Epidermal melanocyte (primary cell): ENCODE results near the gene WBP1.
"Not testable (repeated sequence)": the region's sequence is repeated elsewhere in the genome, so short reads cannot be mapped to it uniquely, and the experiment has no call there.

Experiments used
- DNase-seq: peaks from one replicate; pipeline ENCODE4 v3.0.0; 2011; ENCODE audit warnings: low spot score; ENCODE audit not compliant: insufficient read length

The WBP1 gene

DNA sequence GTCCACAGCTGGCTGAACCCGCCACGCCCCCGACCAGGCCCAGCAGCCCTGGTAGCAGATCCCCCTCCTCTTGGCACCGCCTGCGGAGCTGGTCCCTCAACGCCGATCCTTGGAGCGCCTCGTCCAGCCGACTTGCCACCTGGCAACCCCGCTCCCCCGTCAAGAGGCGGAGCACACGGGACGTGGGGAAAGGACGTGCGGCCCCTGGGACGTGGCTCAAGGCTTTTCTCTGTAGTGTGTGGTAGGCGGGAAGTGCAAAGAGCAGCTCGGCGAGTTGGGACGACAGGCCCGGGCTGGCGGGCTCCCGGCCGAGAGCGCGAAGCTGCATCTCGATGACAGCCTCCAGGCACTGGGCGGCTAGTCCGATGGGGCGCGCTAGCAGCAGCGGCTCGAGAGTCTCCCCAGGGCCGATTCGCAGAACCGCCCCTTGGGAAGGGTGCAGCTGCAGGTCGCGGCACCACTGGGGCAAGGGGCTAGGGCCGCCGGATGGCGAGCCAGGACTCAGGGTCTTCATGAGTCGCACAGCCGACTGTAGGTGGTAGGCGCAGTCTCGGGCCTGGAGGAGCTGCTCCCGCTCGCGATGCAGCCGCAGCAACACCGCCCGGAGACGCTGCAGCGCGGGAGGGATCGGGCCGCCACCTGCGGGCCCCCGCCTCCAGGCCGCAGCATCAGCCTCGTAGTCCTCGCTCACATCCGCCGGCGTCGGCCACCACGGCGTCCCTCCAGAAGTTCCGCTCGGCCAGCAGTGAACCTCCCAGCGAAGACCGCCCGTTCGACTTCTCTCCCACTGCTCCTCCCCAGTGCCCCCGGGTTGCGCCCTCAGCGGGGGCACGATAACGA is 23.9 kb downstream of the WBP1 start:
- no peak for DNase-seq

DNA sequence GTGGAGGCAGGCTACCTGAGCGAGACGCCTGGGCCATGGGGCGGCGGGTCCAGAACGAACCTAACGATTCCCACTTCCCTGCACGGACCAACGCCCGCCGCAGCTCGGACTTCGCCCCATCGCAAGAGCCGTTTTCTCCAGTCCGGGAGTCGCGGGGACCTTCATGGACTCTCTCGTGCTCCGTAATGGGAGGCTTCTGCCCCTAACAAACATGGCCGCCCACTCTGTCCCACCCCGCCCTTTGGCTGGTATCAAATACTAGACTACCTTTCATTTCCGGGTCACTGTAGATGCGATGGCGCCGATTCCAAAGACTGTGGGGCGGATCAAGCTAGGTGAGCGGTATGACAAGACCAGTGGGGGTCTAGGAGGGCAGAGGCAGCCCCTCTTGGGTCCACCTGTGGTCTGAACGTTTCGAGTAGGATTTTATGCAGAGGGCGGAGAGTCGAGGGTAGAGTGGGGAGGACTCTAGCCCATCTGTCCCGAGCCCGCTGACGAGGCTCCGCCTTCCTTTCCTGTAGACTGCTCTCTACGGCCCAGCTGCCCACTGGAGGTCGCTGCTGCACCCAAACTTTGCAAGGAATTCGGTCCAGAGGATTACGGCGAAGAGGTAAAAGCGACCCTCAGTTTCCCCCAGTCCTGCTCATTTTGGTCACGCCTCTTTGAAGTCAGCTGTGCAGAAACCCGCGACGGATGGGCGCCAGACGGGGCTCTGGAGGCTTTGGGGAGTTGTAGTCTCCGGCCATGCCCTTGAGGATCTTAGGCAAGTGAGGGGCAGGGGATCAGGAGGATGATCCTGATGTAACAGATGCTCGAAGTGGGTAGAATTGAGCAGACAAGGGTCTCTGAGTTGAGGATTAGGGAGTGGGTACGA is 24.8 kb downstream of the WBP1 start, which contains the start of the genes CCDC142 and TTC31:
Gene CCDC142, minus strand, starts transcription at position 198 of the 874 bp plus-strand sequence. Its CDS starts 161 bp downstream, at position 37.
Gene TTC31, plus strand, starts transcription at position 281 of the 874 bp plus-strand sequence. Its CDS starts 15 bp downstream, at position 296.
- DNase-seq = peak; percentile 95

DNA sequence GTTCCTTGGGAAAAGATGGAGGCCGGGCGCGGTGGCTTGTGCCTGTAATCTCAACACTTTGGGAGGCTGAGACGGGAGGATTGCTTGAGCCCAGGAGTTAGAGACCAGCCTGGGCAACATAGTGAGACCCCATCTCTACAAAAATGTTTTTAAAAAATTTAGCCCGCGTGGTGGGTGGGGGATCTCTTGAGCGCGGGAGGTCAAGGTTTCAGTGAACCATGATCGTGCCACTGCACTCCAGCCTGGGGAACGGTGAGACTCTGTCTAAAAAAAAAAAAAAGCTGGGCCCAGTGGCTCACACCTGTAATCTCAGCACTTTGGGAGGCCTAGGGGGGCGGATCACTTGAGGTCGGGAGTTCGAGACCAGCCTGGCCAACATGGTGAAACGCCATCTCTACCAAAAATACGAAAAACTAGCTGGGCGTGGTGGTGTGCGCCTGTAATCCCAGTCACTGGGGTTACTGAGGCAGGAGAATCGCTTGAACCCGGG is 25.5 kb downstream of the WBP1 start:
- not testable (repeated sequence) for DNase-seq

DNA sequence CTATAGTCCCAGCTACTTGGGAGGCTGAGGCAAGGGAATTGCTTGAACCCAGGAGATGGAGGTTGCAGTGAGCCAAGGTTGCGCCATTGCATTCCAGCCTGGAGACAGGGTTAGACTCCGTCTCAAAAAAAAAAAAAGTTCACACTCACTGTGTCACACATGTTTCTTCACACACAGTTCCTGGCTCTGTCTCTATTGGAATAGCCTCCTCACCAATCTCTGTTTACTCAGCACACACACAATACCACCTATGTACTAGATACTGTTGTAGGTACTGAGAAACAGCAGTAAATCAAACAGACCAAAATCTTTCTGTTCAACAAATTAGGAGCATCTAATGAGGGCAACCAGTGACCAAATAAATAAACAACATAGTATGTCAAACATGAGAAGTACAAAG is 27.9 kb downstream of the WBP1 start:
- no peak for DNase-seq

DNA sequence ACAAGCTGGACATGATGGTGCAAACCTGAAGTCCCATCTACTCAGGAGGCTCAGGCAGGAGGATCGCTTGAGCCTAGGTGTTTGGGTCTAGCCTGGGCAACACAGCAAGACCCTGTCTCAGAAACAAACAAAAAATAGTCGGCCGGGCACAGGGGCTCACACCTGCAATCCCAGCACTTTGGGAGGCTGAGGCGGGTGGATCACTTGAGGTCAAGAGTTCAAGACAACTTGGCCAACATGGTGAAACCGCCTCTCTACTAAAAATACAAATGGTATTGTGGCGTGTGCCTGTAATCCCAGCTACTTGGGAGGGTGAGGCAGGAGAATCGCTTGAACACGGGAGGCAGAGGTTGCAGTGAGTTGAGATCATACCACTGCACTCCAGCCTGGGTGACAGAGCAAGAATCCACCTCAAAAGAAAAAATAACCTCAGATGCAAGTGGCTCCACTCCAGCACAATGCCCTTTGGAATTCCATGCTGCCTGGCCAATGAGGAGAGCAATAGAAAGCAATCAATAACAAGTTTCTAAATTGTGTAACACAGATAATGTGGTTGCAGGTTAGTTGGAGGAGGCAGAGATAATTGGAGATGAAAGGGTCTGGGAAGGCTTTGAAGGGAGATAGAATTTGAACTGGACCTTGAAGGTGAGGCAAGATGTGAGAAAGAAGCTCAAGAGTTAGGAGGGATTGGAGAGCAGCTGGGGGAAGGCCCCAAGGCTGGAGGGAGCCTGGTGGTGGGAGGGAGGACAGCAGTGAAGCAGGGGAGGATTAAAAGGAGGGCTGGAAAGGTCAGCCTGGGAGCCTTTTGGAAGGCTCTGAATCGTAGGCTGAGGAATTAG is 30.6 kb downstream of the WBP1 start:
- no peak for DNase-seq

DNA sequence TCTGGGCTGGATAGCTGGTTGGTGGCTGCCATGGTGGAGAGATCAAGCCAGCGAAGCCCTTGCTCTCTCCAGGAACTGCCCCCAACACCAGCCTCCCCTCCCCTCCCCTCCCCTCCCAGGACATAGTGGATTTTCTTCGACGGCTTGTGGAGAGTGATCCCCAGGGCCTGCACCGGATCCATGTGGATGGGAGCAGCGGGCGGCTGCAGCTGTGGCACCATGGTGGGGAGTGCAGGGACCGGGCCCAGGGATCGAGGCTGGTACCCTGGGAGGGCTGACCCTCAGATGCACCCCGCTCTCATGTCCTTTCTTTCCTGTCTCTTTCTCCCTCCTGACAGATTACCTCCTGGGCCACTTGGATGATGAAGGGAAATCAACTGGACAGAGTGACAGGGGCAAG is 31.7 kb downstream of the WBP1 start:
- no peak for DNase-seq

DNA sequence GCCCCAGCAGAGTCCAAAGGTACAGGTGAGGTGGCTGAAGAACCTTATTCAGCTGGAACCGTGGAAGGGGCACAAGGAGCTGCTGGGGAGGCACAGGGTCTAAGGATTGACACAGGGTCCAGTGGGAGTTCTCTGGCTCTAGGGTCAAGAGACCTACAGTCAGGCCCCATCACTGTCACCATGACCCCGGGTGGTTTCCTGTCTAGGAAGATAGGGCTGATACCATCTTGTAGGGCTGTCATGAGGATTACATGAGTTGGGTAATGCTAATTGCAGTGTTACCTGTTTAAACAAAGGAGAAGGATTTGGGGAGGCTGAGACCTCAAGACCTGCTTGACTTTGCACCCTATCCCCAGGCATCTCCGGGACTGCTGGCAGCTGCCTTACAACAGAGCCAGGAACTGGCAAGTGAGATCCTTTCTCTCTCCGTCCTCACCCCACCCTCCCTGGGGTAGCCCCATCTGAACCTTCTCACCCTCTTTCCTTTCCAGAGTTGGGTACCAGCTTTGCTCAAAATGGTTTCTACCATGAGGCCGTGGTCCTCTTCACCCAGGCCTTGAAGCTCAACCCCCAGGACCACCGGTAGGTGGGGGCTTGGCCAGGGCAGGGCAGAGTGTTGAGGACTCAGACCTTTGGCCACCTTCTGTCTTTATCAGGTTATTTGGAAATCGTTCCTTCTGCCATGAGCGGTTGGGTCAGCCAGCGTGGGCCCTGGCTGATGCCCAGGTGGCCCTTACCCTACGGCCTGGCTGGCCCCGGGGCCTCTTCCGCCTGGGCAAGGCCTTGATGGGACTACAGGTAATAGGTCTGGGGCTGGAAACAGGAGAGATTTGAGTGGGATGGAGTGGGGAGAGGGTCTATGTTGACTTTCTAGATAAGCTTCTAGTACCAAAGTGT is 33.7 kb downstream of the WBP1 start:
- DNase-seq = no peak

DNA sequence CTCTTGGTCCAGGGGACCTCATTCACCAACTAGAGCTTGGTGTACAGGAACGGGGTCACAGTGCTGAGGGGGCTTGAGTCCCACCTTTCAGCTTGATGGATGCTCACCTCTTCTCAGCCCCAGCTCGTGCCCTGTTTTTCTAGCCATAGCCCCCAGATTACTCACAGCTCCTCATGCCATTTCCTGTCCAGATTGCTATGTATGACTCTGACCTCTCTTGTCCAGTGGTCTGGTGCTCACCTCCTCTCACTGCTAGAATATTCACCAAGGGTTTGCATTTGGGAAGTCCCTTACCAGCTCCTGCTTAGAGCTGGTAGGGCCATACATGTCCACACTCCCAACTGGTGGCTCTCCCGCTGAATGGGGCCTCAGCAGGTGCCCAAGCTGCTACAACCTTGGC is 35.3 kb downstream of the WBP1 start:
- no peak for DNase-seq

DNA sequence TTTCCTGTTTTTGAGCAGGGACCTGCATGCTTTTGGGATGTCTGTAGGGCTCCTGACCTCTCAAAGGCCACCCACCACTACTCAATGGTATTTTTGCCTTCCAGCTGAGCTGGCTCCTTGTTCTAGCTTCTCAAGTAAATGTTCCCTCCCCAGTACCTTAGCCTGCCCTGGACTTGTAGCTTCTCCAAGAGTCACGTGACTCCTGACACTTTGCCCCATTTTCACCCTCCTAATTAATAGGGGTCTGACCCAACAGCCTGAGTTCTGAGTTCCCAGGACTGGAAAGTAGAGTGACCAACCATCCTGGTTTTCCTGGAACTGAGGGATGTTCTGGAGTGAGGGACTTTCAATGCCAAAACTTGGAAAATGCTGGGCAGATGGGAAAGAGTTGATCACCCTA is 37.2 kb downstream of the WBP1 start:
- no peak for DNase-seq

DNA sequence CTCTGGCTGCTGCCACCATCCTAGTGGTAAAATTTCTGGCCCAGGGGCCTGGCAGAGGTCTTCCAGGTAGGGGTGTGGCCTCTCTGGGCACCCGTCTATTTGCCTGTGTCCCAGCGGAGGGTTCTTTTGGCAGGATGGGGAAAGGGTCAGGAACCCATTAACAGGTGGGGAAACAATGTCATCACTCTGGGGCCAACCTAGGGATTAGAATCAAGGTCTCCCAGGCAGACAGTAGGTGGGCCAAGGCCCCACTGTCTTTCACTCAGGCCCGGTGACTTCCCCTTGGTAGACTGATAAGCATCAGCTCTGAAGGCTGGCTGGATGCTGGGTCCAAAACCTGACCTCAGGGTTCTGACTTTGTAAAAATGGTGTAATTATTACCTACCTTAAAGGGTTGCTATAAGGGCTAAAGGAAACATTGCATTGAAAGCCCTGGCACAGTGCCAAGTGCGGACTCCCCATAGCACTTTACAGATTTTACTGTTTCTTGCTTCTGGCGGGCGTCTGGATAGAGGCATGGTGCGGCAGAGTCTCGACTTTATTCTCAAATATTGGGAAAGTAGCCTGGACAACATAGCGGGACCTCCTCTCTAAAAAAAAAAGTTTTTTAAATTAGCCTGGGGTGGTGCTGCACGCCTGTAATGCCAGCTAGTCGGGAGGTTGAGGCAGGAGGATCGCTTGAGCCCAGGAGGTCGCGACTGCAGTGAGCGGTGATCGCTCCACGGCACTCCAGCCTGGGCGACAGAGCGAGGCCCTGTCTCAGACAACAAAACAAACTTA is 38.9 kb downstream of the WBP1 start:
- DNase-seq = no peak

DNA sequence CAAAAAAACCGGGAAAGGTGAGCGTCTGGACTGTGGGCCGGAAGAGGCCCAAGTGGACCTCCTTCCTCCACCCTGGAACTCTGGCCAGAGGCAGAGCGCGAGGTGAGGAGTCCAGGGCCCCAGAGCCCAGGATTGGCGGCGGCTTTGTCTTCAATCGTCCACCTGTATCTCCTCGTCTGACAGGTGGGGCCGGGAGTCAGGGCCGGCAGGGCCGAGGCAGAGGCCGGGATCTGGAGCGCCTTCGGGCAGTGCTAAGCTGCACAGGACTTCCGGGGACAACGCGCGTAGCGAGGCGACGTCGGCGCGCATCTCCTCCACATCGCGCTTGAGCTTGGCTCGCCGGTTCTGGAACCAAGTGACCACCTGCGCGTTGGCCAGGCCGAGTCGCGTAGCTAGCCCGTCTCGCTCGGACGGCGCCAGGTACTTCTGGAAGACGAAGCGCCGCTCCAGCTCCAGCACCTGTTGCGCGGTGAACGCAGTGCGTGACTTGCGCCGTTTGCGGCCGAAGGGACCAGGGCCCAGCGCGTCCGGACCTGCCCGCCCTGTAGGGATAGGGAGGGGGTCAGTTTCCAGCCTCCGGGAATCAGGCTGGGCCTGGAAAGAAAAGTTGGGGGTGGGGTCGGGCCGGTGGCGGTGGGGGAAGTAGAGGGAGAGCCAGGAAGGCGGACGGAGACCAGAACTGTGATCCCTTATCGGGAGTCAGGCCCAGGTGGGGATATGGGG is 39.7 kb downstream of the WBP1 start:
- no peak for DNase-seq

DNA sequence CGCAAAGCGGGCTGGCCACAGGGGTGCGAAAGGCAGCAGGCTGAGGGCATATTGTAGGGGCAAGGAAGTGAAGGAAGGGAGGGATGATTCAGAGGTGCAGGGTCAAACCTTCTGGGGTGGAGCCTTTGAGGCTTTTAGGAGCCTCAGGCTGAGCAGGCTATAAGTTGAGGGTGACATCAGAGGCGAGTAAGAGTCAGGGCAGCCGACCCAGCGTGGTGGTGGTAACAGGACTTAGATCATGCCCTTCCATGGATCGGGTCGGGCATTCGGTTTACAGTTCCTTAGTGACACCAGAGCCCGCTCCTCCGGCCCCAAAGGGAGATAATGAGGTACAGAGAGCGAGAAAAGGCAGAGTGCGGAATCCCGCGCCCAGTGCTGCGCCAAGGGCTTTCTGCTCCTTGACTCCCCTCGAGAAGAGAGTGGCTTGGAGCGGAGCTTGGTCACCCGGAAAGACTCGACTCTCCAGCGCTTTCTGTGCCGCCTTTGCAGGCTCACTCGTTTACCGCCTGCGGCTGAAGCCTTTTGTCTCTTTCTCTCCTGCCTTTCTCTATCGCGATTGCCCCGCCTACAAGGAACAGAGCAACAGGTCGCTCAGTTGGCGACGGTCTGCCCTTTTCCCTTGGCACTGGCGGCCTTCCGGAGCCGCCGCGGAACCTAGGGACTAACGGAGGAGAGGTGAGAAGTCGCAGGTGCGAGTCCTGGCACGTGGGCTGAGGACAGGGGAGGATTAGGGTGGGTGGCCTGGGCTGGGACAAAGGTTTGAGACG is 40.4 kb downstream of the WBP1 start:
- no peak for DNase-seq

DNA sequence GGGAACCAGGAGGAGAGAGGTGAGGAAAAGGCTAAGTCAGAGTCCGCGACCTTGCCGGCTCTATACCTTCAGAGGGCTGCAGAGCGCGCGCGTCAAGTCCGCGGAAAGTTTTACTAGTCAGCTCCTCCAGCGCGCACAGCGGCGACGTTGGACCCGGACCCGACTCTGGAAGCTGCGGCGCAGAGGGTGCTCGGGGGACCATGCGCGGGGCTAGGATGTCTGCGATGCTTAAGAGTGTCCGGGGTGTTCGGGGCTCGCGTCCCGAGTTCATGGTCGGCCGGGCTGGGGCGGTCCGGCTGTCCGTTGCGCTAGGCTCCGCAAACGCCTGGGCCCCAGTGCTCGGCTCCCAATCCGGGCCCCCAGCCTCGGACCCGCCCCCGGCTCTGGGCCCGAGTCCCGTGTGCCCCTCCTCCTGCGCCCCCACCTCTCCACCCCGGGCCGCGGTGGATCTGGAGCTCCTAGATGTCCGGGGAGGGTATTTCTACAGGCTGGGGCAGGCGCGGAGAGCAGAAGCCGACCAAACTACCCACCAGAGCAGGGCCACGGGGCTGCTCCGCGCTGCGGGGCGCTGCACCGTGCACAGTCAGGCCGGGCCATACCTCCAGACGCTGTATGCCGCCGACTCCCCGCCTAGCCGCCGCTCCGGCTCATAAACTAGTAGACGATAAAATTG is 41.2 kb downstream of the WBP1 start, which contains the start of gene LBX2:
Gene LBX2, minus strand, starts transcription at position 337 of the 673 bp plus-strand sequence. Its CDS starts 66 bp downstream, at position 271.
- no peak for DNase-seq

DNA sequence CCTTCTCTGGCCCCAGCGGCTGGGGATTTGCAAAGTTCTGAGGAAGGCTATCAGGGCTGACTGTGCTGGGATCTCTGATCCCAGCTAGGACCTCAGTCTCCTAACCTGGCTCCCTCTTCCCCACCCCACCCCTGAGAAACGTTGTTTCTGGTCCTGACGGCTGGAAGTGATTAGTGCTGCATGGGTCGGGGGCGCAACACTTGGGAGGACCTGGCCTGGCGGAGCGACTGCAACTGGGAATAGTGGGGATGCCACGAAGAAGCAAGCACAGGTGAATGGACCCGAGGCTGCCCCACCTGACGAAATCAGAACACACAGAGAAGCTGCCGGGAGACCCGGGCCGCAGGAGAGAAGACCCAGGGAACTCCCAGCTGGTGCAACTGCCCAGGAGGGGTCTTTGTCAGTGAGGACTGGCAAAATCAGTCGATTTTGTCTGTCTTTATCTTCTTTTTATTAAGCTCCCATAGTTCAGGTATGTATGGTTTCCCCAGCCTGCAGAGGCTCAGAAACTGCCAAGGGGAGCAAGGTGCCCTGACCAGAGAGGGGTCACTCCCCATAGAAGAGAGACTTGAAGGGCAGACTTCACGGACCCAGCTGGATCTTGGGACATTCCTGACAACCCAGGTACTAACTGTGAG is 41.8 kb downstream of the WBP1 start:
- DNase-seq = no peak

DNA sequence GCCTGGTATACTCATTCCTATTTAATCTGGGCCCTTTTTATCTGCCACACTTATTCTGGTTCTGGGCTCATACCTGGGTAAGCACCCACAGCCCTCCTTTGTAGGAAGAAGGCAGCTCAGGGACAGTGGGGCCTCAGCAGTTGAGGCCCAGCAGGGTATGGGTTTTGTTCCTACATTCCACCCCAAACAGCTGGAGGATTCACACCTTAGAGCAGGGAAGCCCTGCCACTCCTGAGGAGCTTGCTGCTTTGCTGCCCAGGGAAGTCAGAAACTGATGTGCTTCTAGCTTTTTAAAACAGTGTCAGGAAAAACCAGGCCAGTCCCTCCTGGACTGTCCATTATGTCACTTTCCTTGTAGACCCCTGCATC is 42.3 kb downstream of the WBP1 start:
- DNase-seq = no peak

DNA sequence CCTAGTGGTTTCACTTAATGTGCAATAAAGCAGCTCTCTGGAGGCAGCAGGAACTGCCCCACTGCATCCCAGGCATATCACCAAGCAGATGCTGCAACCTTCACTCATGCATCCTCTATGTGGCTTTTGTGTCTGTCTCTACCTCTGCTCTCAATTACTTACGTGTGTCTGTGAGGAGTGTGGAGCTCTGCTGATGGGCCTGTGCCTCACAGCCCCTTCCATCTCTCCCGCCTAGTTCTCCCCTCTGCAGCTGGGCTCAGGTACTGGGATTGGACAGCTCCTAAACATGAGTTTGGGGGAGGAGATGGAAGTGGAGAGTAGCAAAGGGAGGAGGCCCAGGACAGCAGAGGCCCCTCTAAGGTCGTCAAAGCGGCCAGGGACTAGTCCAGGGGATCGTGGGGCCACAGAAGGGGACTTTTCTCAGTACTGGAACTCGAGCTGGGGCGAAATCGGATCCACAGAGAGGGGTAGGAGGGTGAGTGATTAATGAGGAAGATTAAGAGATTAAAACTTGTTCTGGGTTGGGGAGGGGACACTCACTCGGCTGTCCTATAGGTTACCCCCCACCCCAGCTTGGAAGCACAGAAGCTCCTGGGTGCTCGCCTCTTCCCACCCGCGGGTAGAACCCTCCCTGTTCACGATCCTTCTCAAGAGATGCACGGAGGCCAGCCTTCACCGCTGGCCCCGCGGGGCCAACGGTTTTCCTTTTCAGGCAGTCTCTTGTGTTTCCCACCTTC is 43.3 kb downstream of the WBP1 start:
- no peak for DNase-seq
